ACC112 (cell line): ENCODE measurements around the gene DGLUCY.

Source experiments
- H2AFZ ChIP-seq: fragments of 200-600 bp; sonication (generic); one replicate; pipeline ENCODE4 v1.6.0; 2017; ENCODE audit warnings: antibody characterized with exemption, low read length; ENCODE audit not compliant: unreplicated experiment
- H3K27ac ChIP-seq: fragments of 200-600 bp; sonication (generic); 2 replicates; pipeline ENCODE4 v1.5.1; 2014; ENCODE audit warnings: low read depth, mild to moderate bottlenecking, antibody characterized with exemption, low read length, moderate library complexity
- H3K27me3 ChIP-seq: fragments of 200-600 bp; sonication (generic); 2 replicates; pipeline ENCODE4 v1.6.1; 2014; ENCODE audit warnings: mild to moderate bottlenecking, antibody characterized with exemption, low read length, moderate library complexity, mixed read lengths; ENCODE audit not compliant: insufficient read depth
- H3K36me3 ChIP-seq: fragments of 200-600 bp; sonication (generic); 2 replicates; pipeline ENCODE4 v1.6.1; 2016; ENCODE audit warnings: mild to moderate bottlenecking, antibody characterized with exemption, low read length, moderate library complexity, mixed read lengths; ENCODE audit not compliant: insufficient read depth
- H3K4me1 ChIP-seq: fragments of 200-600 bp; sonication (generic); one replicate; pipeline ENCODE4 v1.6.1; 2016; ENCODE audit warnings: low read length, mixed read lengths; ENCODE audit not compliant: insufficient read depth, unreplicated experiment, control insufficient read depth
- H3K4me3 ChIP-seq: fragments of 200-600 bp; sonication (generic); 2 replicates; pipeline ENCODE4 v1.5.1; 2014; ENCODE audit warnings: mild to moderate bottlenecking, low read depth, low read length
- H3K79me2 ChIP-seq: fragments of 200-600 bp; sonication (generic); one replicate; pipeline ENCODE4 v1.6.0; 2016; ENCODE audit warnings: low read length; ENCODE audit not compliant: control insufficient read depth, unreplicated experiment, insufficient read depth

DGLUCY gene

GRCh38 chr14:91205459-91205858 is 91.6 kb downstream of the DGLUCY start:
- H3K27me3 ChIP-seq = no peaks in the 10 kb centered on the region
- peak overlapping the region; percentile 7; the same call in 1 of the 2 replicates for H3K27ac ChIP-seq
- H2AFZ ChIP-seq = no peak overlapping the region
- H3K36me3 ChIP-seq = peaks cover 37% of the 10 kb centered on the region
- no peaks in the 10 kb centered on the region for H3K79me2 ChIP-seq
- H3K4me3 ChIP-seq = no peak overlapping the region
- H3K4me1 ChIP-seq = peaks cover 10% of the 10 kb centered on the region

GRCh38 chr14:91207008-91207407 is 93.1 kb downstream of the DGLUCY start:
- no peak overlapping the region for H2AFZ ChIP-seq
- H3K4me1 ChIP-seq = peaks cover 9% of the 10 kb centered on the region
- no peak overlapping the region for H3K27ac ChIP-seq
- H3K4me3 ChIP-seq = no peak overlapping the region
- H3K27me3 ChIP-seq = no peaks in the 10 kb centered on the region
- H3K36me3 ChIP-seq = peaks cover 45% of the 10 kb centered on the region
- H3K79me2 ChIP-seq = no peaks in the 10 kb centered on the region

GRCh38 chr14:91211017-91211416 is 97.1 kb downstream of the DGLUCY start:
- Histone ChIP-seq H3K4me1 (no peaks in the 10 kb centered on the region), H3K79me2 (no peaks in the 10 kb centered on the region), H3K4me3 (no peak overlapping the region), H2AFZ (no peak overlapping the region), H3K36me3 (peaks cover 45% of the 10 kb centered on the region), H3K27me3 (no peaks in the 10 kb centered on the region), H3K27ac (no peak overlapping the region)

- no peaks in the 10 kb centered on the region for H3K4me1 ChIP-seq
- H3K4me3 ChIP-seq = no peak overlapping the region
- no peaks in the 10 kb centered on the region for H3K79me2 ChIP-seq
- peaks cover 33% of the 10 kb centered on the region for H3K36me3 ChIP-seq
- no peaks in the 10 kb centered on the region for H3K27me3 ChIP-seq
- no peak overlapping the region for H2AFZ ChIP-seq
- no peak overlapping the region for H3K27ac ChIP-seq
Observed at GRCh38 chr14:91214306-91214705, 100.4 kb downstream of the DGLUCY start.

- H3K79me2 ChIP-seq = no peaks in the 10 kb centered on the region
- no peaks in the 10 kb centered on the region for H3K4me1 ChIP-seq
- H3K27ac ChIP-seq = no peak overlapping the region
- H2AFZ ChIP-seq = no peak overlapping the region
- H3K36me3 ChIP-seq = peaks cover 32% of the 10 kb centered on the region
- H3K4me3 ChIP-seq = no peak overlapping the region
- H3K27me3 ChIP-seq = no peaks in the 10 kb centered on the region
Observed at GRCh38 chr14:91215381-91215780, 101.5 kb downstream of the DGLUCY start.

- H3K27me3 ChIP-seq = no peaks in the 10 kb centered on the region
- peaks cover 25% of the 10 kb centered on the region; the same call in 1 of the 2 replicates for H3K36me3 ChIP-seq
- no peak overlapping the region for H3K27ac ChIP-seq
- no peak overlapping the region for H2AFZ ChIP-seq
- no peak overlapping the region for H3K4me3 ChIP-seq
- no peaks in the 10 kb centered on the region for H3K4me1 ChIP-seq
- H3K79me2 ChIP-seq = no peaks in the 10 kb centered on the region
Observed at GRCh38 chr14:91216731-91217226, 102.9 kb downstream of the DGLUCY start.

GRCh38 chr14:91218014-91218413 is 104.1 kb downstream of the DGLUCY start:
- Histone ChIP-seq H3K4me1 (peaks cover 5% of the 10 kb centered on the region), H3K79me2 (no peaks in the 10 kb centered on the region), H3K4me3 (no peak overlapping the region), H3K36me3 (peaks cover 26% of the 10 kb centered on the region; the same call in 1 of the 2 replicates), H3K27me3 (no peaks in the 10 kb centered on the region), H2AFZ (no peak overlapping the region), H3K27ac (no peak overlapping the region)

- Histone ChIP-seq H3K79me2 (no peaks in the 10 kb centered on the region), H3K4me1 (peaks cover 9% of the 10 kb centered on the region), H2AFZ (no peak overlapping the region), H3K27me3 (no peaks in the 10 kb centered on the region), H3K4me3 (no peak overlapping the region), H3K36me3 (peaks cover 26% of the 10 kb centered on the region; the same call in 1 of the 2 replicates), H3K27ac (no peak overlapping the region)
Observed at GRCh38 chr14:91219517-91220389, 105.9 kb downstream of the DGLUCY start.

GRCh38 chr14:91220581-91221000 is 106.7 kb downstream of the DGLUCY start:
- no peaks in the 10 kb centered on the region for H3K27me3 ChIP-seq
- peaks cover 26% of the 10 kb centered on the region; the same call in 1 of the 2 replicates for H3K36me3 ChIP-seq
- peaks cover 9% of the 10 kb centered on the region for H3K4me1 ChIP-seq
- H3K27ac ChIP-seq = no peak overlapping the region
- no peaks in the 10 kb centered on the region for H3K79me2 ChIP-seq
- no peak overlapping the region for H2AFZ ChIP-seq
- H3K4me3 ChIP-seq = no peak overlapping the region

GRCh38 chr14:91221270-91221669 is 107.4 kb downstream of the DGLUCY start:
- no peak overlapping the region for H2AFZ ChIP-seq
- no peak overlapping the region for H3K4me3 ChIP-seq
- H3K27ac ChIP-seq = no peak overlapping the region
- H3K27me3 ChIP-seq = no peaks in the 10 kb centered on the region
- peaks cover 9% of the 10 kb centered on the region for H3K4me1 ChIP-seq
- H3K36me3 ChIP-seq = peaks cover 23% of the 10 kb centered on the region; the same call in 1 of the 2 replicates
- no peaks in the 10 kb centered on the region for H3K79me2 ChIP-seq
